Measurements from ENCODE around the gene TMEM245.
"Not testable (repeated sequence)": the region's sequence is repeated elsewhere in the genome, so short reads cannot be mapped to it uniquely, and the experiment has no call there.

Gene TMEM245

DNA sequence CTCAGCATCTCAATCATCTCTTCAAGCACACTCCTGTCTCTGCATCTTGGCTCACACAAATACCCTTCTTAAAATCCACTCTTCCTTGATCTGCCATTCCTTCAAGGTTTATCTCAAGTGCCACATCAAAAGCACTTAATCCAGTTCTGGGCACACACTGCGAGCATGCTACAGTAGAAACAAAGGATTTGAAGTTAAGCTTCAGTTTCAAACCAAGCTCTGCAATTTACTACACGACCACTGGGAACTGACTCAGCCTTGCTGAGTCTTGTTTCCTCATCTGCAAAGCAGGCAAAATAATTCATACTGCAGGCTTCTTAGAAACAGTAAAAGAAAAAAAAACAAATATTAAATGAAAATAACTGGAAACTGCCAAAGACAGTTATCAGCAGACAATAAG, 56.0 kb downstream of the TMEM245 start:
- peak; percentile 36 for DNase-seq (ENCODE audit: low spot score)

DNA sequence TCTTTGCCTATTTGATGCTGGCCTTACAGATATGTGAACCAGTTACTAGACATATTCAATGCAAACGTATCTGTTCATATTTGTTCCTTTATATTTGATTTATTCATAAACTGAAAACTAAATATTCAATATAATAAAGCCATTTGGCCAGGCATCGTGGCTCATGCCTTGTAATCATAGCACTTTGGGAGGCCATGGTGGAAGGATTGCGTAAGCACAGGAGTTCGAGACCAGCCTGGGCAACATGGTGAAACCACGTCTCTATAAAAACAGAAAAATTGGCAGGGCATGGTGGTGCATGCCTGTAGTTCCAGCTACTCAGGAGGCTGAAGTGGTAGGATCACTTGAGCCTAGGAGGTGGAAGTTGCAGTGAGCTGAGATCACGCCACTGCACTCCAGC, 57.2 kb downstream of the TMEM245 start:
- DNase-seq (ENCODE audit: low spot score) = no peak

DNA sequence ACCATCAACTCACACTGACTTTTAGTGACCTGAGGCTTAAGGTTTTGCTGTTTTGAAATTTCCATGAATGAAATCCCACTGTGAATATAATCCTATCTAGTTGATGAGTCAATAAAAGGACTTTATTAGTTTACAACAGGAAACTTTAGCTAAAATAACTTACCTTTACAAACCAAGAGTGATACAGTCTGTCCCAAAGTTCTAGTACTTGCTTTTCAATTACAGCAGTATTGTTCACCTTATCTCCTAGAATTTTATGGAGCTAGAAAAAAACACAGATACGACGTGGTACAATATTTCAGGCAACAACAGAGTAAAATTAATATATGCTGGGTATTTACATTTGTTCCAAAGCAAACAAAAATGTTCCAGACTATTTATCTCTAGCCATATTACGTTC, 59.6 kb downstream of the TMEM245 start:
- DNase-seq (ENCODE audit: low spot score) = no peak

DNA sequence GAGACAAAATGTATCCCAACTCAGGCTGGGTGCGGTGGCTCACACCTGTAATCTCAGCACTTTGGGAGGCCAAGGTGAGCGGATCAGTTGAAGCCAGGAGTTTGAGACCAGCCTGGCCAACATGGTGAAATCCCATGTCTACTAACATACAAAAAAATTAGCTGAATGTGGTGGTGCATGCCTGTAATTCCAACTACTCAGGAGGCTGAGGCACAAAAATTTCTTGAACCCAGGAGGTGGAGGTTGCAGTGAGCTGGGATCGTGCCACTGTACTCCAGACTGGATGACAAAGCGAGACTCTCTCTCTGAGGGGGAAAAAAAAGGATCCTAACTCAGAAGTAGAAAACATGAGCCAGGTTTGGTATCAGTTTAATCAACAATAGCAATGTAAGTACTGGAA, 66.6 kb downstream of the TMEM245 start:
- not testable (repeated sequence) for DNase-seq (ENCODE audit: low spot score)

DNA sequence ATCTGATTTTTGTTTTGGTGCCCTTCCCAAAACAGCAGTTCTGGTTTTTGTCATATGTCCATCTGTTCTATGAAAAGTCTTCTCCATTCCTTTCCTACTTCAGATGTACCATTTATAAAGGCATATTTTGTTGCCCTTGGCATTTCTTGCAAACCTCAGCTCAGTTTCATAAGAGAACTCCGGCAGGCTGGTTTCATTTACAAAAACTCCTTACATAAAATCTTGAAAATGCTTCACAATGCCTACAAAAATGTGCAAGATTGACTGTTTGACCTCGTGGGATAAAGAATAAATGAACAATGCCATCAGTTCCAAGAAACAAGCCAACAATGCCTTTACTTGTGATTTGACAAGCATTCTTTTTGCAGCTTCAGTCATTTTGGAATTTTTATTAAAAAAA, 67.3 kb downstream of the TMEM245 start:
- DNase-seq (ENCODE audit: low spot score) = no peak

DNA sequence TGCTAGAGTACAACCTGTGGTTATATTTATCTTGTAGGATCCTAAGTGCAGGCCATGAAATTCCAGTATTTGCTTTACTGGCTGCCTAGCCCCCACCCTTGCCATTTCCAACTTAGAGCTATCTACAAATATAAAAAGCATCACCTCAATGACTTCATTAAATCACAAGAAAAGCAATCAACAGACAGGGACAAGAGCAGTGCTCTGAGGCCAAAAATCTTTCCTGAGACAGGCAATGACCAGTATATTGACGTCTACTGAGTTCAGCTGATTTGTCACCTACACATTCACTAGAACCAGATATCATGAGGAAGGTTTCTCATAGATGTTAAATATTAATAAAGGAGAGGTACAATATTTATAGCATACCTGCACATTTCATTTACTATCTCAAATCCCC, 68.0 kb downstream of the TMEM245 start:
- DNase-seq (ENCODE audit: low spot score) = no peak

DNA sequence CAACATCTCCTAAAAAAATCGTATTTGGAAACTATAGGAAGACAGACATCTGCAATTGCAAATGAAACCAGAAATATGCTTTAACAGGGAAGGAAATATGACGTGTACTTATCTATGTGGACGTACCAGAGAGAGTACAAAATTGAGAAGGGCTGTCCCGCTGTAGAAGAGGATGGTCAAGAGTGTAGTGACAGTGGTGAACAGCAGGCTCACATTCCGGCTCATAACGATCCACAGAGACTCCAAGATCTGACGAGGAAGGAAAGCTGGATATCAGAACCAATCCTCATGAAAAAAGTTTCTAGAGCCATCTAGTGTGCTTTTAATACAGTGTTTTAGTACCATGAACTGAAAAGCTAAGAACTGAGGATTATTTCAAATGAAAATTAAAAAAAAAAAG, 69.3 kb downstream of the TMEM245 start:
- no peak for DNase-seq (ENCODE audit: low spot score)

DNA sequence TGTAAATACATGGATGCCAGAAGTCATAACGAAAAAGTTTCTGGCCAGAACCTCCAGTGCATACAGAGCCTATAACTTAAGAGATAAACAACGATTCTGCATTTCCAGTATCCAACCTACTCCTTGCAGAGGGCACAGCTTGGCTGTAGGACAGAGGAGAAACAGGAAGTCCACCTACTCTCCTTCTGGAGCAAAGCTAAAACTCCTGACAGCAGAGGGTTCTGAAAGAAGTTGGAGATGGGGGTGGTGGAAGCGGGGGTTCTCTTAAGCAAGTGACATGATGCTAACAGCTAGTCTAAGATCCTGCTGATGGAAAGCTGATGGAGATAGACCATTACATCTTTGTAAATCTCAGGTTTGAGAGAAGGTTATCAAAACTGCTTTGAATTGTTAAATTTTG, 70.9 kb downstream of the TMEM245 start:
- DNase-seq (ENCODE audit: low spot score) = no peak

DNA sequence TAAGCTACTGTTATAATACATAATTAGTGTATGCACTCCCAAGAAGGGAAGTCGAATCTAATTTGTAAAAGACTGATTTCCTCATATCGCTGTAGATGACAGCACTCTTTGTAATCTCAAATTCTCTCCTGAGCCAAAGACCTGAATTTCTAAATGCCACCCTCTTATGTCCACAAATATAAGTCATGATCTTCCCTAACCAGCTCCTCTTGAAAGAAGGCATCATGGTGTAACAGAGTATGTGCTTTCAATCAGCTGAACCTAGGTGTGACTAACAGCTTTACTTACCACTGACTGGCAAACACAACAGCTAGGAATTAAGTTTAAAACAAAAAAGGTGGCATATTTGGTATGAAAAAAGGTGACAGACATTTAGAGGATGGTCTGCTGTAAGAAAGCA, 72.5 kb downstream of the TMEM245 start:
- no peak for DNase-seq (ENCODE audit: low spot score)

DNA sequence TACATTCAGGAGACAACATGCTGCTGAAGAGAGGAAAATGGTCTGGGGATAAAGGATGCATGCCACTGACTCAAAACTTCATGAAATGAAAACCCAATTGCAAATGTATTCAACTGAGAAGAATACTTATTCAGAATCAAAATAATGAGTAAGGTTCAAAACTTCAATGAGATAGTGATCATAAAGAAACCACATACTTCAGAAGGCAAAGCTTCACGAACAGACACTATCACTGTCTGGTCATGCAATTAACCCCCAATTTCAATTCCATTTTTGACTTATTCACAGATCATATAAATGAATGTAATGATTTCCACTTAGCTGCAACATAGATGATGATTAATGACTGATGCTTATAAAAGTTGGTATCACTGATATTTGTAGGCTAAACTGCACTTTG, 73.4 kb downstream of the TMEM245 start:
- no peak for DNase-seq (ENCODE audit: low spot score)

DNA sequence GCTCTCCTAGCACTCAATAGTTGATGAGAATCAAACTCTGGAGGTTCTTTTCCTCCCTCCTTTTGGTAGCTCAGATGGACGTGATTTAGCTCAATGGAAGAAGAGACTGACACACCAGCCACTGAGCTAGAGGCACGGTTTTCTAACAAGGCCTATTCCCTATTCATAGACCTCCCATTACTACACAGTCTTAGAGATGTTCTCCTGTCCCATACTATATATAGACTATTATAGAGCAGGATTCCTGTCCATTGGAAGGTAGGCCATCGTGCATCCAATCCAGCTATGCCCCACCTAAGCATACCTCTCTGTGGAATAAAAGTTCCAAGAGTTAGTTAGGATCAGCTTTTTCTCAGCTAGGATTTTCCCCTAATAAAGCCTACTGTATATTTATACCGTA, 76.2 kb downstream of the TMEM245 start:
- no peak for DNase-seq (ENCODE audit: low spot score)

DNA sequence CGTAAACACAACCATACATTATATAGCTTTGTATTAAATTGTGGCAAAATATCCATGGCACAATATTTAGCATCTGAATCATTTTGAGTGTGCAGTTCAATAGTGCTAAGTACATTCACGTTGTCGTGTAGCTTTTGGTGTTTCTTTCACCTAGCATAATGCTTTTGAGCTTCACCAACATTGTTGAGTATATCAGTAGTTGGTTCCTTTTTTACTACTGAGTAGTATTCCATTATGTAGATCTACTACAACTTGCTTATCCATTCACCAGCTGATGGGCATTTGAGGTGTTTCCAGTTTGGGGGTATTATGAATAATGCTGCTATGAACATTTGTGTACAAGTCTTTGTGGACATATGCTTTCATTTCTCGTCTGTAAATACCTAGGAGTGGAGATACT, 79.2 kb downstream of the TMEM245 start:
- no peak for DNase-seq (ENCODE audit: low spot score)

DNA sequence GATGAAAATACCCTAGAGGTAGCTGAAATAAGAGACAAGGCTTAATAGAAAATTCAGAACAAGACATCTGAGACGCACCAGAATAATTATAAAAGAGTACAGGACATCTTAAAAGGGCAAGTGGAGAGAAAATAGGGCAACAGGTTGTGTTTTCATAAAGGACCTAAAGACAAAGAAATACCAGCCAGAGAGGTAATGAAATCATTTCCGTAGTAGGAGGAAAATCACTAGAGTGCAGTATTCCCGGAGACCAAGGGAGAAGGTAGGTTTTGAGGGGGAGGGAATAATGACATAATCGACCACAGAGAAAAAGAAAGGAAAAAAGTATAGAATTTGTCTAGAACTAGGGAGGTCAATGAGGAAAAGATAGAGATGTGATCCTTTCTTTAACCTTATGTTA, 80.2 kb downstream of the TMEM245 start:
- DNase-seq (ENCODE audit: low spot score) = no peak

DNA sequence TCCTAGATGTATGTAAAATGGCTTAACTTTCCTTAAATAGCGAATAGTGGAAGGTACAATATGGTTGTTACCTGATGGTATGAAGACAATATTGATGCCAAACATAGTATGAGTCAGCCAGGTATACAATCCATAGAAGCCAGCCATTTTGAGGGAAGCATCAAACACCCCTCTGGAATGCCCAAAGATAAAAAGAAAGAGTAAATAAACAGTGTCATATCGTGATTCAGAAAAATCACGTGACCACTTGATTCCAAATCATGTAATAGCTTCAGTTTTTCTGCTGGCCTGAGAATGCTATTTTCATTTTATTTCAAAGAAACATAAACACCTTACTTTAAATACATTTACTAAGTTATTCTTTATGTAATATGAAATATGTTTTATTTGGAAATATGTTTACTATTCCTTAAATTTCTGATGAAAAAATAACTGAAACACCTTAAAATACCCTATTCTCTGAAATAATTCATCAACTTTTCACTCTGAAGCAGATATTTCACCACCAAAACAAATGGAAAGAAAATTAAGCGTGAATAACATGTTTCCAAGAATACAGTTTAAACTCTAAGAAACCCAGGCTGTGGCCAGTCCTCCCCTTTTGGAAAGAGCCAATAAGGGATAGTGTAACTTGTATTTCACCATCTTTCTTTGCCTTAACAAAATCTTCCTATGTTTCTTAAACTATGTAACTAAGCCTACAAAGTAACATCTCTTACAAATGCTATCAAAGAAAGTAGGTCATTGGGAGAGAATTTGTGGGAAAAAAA, 81.6 kb downstream of the TMEM245 start:
- DNase-seq (ENCODE audit: low spot score) = no peak

DNA sequence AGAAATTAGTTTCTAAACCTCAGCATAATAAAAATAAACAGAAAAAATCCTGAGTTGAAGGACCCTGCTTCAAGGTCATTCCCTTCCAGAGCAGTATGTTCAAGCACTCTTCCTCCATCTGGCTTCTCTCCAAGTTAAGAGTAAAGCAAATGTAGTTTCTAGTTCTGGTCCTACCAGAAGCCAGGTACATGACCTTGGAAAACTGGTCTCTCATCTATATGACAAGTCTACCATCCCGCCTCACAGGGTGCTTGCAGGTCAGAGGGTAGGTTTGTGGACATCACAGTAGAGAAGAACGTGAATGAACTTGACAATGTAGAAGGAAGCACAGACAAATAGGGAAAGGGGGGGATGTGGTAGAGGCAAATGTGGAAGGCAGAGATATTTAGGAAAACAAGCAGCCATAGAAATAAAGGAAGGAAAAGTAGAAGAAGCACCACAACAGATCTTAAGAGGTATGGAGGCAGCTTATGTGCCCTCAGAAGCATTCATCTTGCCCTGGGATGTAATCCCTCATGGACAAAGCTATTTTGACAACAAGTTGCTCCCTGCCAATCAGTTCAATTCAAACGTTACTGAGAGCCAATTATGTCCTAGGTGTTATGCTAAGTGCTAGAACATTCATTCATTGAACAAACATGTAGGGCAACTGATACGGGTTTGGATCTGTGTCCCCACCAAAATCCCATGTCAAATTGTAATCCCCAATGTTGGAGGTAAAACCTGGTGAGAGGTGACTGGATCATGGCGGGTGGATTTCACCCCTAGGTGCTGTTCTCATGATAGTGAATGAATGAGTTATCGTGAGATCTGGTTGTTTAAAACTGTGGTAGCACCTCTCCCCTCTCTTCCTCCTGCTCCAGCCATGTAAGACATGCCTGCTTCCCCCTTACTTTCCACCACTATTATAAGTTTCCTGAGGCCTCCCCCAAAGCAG, 82.7 kb downstream of the TMEM245 start:
- no peak for DNase-seq (ENCODE audit: low spot score)

DNA sequence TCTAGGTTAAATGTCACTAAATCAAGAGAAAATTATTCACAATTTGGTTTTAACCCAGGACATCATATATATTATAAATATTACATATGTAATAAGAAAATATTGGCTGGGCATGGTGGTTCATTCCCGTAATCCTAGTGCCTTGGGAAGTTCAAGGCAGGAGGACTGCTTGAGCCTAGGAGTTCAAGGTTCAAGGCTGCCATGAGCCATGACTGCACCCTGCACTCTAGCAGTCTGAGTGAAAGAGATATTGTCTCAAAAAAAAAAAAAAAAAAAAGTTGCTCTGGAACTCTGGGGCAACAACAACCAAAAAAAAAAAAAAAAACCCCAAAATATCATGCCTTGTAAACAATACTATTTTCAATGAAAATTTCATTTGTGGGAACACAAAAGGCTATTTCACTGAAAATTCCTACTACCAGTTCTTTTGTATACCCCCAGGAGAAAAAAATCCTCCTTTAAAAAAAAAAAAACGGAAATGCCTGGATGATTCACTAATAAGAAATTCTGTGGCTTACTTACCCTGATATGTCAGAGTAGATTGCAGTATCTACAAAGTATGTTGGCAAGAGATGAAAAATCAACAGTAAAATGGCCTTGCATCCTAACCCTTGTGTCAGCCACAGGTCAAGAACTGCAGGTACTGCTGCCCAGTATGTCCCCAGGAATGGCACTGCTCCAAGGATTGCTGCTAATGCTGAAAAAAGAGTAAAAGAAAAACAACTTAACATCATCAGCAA, 83.9 kb downstream of the TMEM245 start:
- DNase-seq (ENCODE audit: low spot score) = peak; percentile 84

DNA sequence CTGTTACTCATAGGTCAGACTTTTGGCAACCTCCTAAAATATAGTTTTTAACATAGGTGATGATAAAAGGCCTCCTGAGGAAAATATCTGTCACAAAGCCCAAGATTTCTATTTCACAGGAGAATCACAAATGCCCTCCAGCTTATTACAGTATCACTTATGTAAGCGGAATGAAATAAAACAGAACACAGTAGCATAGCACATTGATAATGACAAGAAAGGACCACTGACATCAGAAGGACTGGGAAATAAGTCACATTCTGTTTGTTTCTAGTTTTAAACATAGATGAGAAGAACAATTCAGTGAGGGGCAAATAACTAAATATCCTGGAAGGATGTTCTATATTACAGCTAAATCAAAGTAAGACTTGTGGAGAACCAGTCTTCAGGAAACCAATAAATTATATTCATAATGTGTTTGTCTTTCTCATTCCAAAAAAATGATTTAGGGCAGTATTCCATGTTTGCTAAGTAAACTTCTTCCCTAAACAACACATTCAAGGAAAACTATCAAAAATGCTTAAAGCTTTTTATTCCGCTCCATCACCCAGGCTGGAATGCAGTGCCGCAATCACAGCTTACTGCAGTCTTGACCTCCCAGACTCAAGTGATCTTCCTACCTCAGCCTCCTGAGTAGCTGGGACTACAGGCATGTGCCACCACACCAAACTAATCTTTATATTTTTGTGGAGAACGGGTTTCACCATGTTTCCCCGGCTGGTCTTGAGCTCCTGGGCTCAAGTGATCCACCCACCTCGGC, 85.6 kb downstream of the TMEM245 start:
- DNase-seq (ENCODE audit: low spot score) = no peak

DNA sequence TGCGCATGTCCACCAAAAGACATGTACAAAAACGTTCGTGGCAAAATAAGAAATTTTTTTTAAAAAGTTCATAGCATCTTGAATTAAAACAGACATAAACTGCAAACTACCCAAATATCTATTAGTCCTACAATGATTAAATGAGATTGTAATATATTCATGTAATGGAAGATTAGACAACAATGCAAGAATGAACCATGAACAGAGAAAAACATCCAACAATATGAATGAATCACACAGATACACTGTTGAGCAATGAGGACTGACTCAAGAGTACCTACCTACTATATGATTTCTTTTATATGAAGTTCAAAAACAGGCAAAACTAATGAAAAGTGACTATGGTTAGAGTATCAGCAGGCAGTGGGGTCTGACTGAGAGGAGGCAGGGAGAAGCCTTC, 88.5 kb downstream of the TMEM245 start:
- DNase-seq (ENCODE audit: low spot score) = no peak

DNA sequence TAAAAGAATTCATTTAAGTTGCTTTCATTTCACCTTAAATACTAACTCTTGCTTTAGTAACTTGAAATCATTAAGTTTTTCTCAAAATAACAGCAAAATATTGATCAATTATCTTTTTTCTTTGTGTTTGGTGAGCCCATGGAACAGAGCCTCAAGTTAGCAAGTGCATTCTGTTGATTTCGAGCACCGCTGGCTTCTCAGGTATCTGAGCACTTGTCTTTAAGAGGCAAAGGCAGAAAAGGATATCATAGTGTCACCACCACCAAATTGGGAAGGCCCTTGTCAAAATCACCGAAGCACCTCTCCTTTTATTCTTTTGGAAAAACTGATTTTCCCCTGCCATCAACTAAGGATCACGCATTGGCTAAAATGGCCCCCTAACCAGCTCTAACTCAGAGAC, 89.3 kb downstream of the TMEM245 start:
- DNase-seq (ENCODE audit: low spot score) = no peak

DNA sequence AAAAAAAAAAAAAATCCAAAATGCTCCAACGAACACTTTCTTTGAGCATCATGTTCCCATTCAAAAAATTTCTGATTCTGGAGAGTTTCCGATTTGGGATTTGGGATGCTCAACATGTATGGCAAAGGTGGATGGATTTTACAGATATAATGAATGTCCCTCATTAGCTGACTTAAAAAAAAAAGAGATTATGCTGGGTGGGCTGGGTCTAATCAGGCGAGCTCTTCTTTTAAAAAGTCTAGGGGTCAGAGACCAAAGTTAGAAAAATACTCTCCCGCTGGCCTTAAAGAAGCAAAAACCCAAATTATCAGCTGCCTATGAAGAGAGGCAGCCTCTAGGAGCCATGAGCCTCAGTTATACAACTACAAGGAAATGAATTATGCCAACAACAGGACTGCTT, 91.3 kb downstream of the TMEM245 start:
- no peak for DNase-seq (ENCODE audit: low spot score)

DNA sequence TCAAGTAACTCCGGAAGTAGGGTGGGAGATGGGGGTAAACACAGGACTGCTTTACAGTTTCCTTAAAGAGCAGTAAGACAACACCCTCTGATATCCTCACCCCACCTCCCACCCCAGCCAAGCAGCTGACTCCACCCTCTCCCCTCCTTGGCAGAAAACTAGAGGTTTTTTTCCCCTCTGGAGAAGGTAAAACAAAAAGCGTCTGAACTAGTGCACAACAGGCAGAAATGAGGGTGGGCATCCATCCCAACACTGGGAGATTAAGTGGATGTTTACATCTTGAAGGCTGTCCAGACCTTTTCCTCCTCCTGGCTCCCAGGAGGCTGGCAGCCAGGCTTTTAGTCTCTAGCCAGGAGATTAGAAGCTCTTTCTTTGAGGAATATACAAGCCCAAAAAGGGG, 92.6 kb downstream of the TMEM245 start:
- no peak for DNase-seq (ENCODE audit: low spot score)

DNA sequence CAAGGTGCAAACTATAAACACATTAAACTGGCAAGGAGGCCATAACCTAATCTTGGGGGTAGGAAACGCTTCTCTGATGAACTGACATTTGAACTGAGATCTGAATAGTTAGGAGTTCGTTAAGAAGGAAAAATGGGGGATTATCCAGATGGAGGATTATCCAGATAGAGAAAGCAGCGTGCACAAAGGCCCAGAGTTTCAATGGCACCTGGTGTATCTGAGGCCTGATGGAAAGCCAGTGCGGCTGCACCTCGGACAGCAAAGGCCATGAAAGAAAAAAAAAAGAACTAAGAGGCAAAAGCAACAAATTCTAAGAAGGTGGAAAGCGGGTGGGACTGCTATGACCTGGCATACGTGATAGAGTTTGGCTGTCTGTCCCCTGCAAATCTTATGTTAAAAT, 93.4 kb downstream of the TMEM245 start:
- no peak for DNase-seq (ENCODE audit: low spot score)

All from RKO (cell line).